ENCODE data around the gene ZNF451.

The ZNF451 gene

GRCh38 chr6:57097596-57097995, 7.6 kb downstream of the ZNF451 start:
- no peak for FAIRE-seq

- no peak for FAIRE-seq
Measured at GRCh38 chr6:57102976-57103375, 13.0 kb downstream of the ZNF451 start.

- no peak for FAIRE-seq
Measured at GRCh38 chr6:57104336-57104735, 14.3 kb downstream of the ZNF451 start.

GRCh38 chr6:57106990-57107389, 17.0 kb downstream of the ZNF451 start:
- FAIRE-seq, result no peak

- no peak for FAIRE-seq
Measured at GRCh38 chr6:57108691-57109090, 18.7 kb downstream of the ZNF451 start.

GRCh38 chr6:57109880-57110279, 19.9 kb downstream of the ZNF451 start:
- no peak for FAIRE-seq

GRCh38 chr6:57113105-57113504, 23.1 kb downstream of the ZNF451 start:
- no peak for FAIRE-seq

- FAIRE-seq, result no peak
Measured at GRCh38 chr6:57116776-57117175, 26.8 kb downstream of the ZNF451 start.

- no peak for FAIRE-seq
Measured at GRCh38 chr6:57117796-57118195, 27.8 kb downstream of the ZNF451 start.

- no peak for FAIRE-seq
Measured at GRCh38 chr6:57123111-57123510, 33.1 kb downstream of the ZNF451 start.

GRCh38 chr6:57127763-57128162, 37.8 kb downstream of the ZNF451 start:
- no peak for FAIRE-seq

- FAIRE-seq, result no peak
Measured at GRCh38 chr6:57130661-57131177, 40.7 kb downstream of the ZNF451 start.

- FAIRE-seq, result no peak
Measured at GRCh38 chr6:57134954-57135353, 45.0 kb downstream of the ZNF451 start.

- FAIRE-seq, result no peak
Measured at GRCh38 chr6:57135885-57136284, 45.9 kb downstream of the ZNF451 start.

- FAIRE-seq, result no peak
Measured at GRCh38 chr6:57137350-57137749, 47.4 kb downstream of the ZNF451 start.

GRCh38 chr6:57138026-57138425, 48.0 kb downstream of the ZNF451 start:
- no peak for FAIRE-seq

- no peak for FAIRE-seq
Measured at GRCh38 chr6:57141451-57142177, 51.6 kb downstream of the ZNF451 start.

GRCh38 chr6:57142178-57142525, 52.2 kb downstream of the ZNF451 start:
- FAIRE-seq, result no peak

GRCh38 chr6:57143690-57144089, 53.7 kb downstream of the ZNF451 start:
- no peak for FAIRE-seq

GRCh38 chr6:57147401-57147800, 57.4 kb downstream of the ZNF451 start:
- FAIRE-seq, result no peak

GRCh38 chr6:57147955-57148858, 58.2 kb downstream of the ZNF451 start:
- no peak for FAIRE-seq

- FAIRE-seq, result no peak
Measured at GRCh38 chr6:57158658-57159057, 68.7 kb downstream of the ZNF451 start.

GRCh38 chr6:57159127-57159526, 69.1 kb downstream of the ZNF451 start:
- no peak for FAIRE-seq

- no peak for FAIRE-seq
Measured at GRCh38 chr6:57162028-57162427, 72.0 kb downstream of the ZNF451 start.
